HepG2 (cell line): Measurements from ENCODE around the gene PPP2R1B. TPM values are rescaled to one million over a fixed set of nuclear protein-coding genes. Genes with fewer than 3 reads are reported as not detected.

Experiments used
- ATAC-seq: fragments of 200-7000 bp; cut with Tn5 transposase; 3 replicates; pipeline ENCODE4 v1.9.1; 2020; ENCODE audit warnings: mild to moderate bottlenecking, moderate library complexity
- BruUV-seq: library from RNA; stranded (reverse); fragments of 400-500 nt; replicated peaks from 2 replicates; lab custom pipeline; 2021; lab: Mats Ljungman, UMichigan
- CTCF ChIA-PET: fragments of 300-600 bp; formaldehyde crosslinking; extraction: SDS; loops from one replicate; lab custom pipeline; 2021; ENCODE audit warnings: low total read pairs, inconsistent platforms, low intra/inter-chr PET ratio; lab: Yijun Ruan, JAX
- POLR2A ChIA-PET: fragments of 350-600 bp; sonication (Branson Sonifier 250); formaldehyde crosslinking; loops from one replicate; lab custom pipeline; 2020; ENCODE audit warnings: antibody characterized with exemption, inconsistent platforms; lab: Yijun Ruan, JAX
- DNase-seq: peaks from one replicate; pipeline ENCODE4 v3.0.0-alpha.2; 2015; ENCODE audit warnings: low spot score
- FAIRE-seq: peaks from 3 replicates; lab custom pipeline; 2011; peaks lifted over from hg19 to GRCh38; lab: Jason Lieb, UNC
- H2AFZ ChIP-seq: one replicate; pipeline ENCODE4 v1.6.1; 2011; ENCODE audit warnings: low read length, inconsistent platforms
- H3K27ac ChIP-seq: fragments of 300-600 bp; 3 replicates; pipeline ENCODE4 v1.8.0; 2011; ENCODE audit warnings: mixed run types, mild to moderate bottlenecking, mixed read lengths, low read length, inconsistent platforms; ENCODE audit not compliant: insufficient read depth; ENCODE audit errors: extremely low read length
- H3K27me3 ChIP-seq, 2 experiments: fragments of 200-600 bp in 1 of 2; 2 replicates in 1 of 2; 3 replicates in 1 of 2; pipeline versions ENCODE4 v1.6.0 to v1.8.0; 2011; ENCODE audit warnings: low read length in 2 of 2, mild to moderate bottlenecking in 2 of 2, moderate library complexity in 2 of 2, inconsistent platforms in 1 of 2; ENCODE audit not compliant: insufficient read depth in 2 of 2, control insufficient read depth in 1 of 2
- H3K36me3 ChIP-seq, 2 experiments: fragments of 200-600 bp in 1 of 2; replicated peaks in 1 of 2; 2 replicates in 1 of 2; 3 replicates in 1 of 2; pipeline versions ENCODE4 v1.5.1 to v1.8.0; 2011; ENCODE audit warnings: low read length in 2 of 2, inconsistent platforms in 1 of 2; ENCODE audit not compliant: insufficient read depth in 2 of 2, control insufficient read depth in 1 of 2
- H3K4me1 ChIP-seq: 2 replicates; pipeline ENCODE4 v1.5.1; 2012; ENCODE audit warnings: low read length, inconsistent platforms; ENCODE audit not compliant: insufficient read depth
- H3K4me2 ChIP-seq: 2 replicates; pipeline ENCODE4 v1.6.0; 2011; ENCODE audit warnings: low read depth, low read length, inconsistent platforms
- H3K4me3 ChIP-seq, 3 experiments: fragments of 200-600 bp in 1 of 3; sonication (generic), shearing (Covaris generic) in 1 of 3; replicated peaks in 1 of 3; 2 replicates each; pipeline ENCODE4 v1.5.1; 2011 to 2016; ENCODE audit warnings: low read length in 3 of 3, inconsistent platforms in 2 of 3, low read depth in 2 of 3, mild to moderate bottlenecking in 2 of 3, control low read depth in 1 of 3, mixed read lengths in 1 of 3; ENCODE audit not compliant: insufficient read depth in 1 of 3
- H3K79me2 ChIP-seq: one replicate; pipeline ENCODE4 v1.6.1; 2011; ENCODE audit warnings: low read length, inconsistent platforms; ENCODE audit not compliant: insufficient read depth
- H3K9ac ChIP-seq: 2 replicates; pipeline ENCODE4 v1.6.0; 2011; ENCODE audit warnings: mild to moderate bottlenecking, low read depth, low read length, inconsistent platforms; ENCODE audit not compliant: insufficient read depth
- H3K9me3 ChIP-seq: 2 replicates; pipeline ENCODE4 v1.5.1; 2012; ENCODE audit warnings: mild to moderate bottlenecking, low read length
- H4K20me1 ChIP-seq: 2 replicates; pipeline ENCODE4 v1.6.0; 2011; ENCODE audit warnings: inconsistent platforms, mild to moderate bottlenecking, low read length, moderate library complexity; ENCODE audit not compliant: insufficient read depth
- FOXK1 ChIP-seq: sonication (generic); formaldehyde crosslinking; IDR thresholded peaks from 2 replicates; pipeline ENCODE4 v1.4.0; 2020; ENCODE audit warnings: low read depth, missing genetic modification reagents, borderline replicate concordance
- HNRNPH1 ChIP-seq: fragments of 200-400 bp; formaldehyde crosslinking; optimal IDR thresholded peaks from 2 replicates; pipeline ENCODE3; 2017; ENCODE audit warnings: mild to moderate bottlenecking, low read depth, low read length
- ISX ChIP-seq: sonication (generic); formaldehyde crosslinking; conservative IDR thresholded peaks from 2 replicates; pipeline ENCODE4 v1.5.0; 2020; ENCODE audit warnings: missing genetic modification reagents
- KAT2B ChIP-seq: fragments of 150-350 bp; IDR thresholded peaks from 2 replicates; pipeline ENCODE4 v1.6.1; 2014; ENCODE audit warnings: low read depth, low read length, borderline replicate concordance
- REXO4 ChIP-seq: sonication (generic); formaldehyde crosslinking; IDR thresholded peaks from 2 replicates; pipeline ENCODE4 v1.8.0; 2022; ENCODE audit warnings: missing genetic modification reagents, mild to moderate bottlenecking, borderline replicate concordance
- TBL1XR1 ChIP-seq: fragments of 150-350 bp; IDR thresholded peaks from 2 replicates; pipeline ENCODE4 v1.6.1; 2014; ENCODE audit warnings: borderline replicate concordance, low read length; ENCODE audit not compliant: partially characterized antibody
- TCF7 ChIP-seq: sonication (generic); IDR thresholded peaks from 2 replicates; pipeline ENCODE4 v1.6.1; 2016; ENCODE audit warnings: antibody characterized with exemption, low read depth
- TMF1 ChIP-seq: sonication (generic); formaldehyde crosslinking; IDR thresholded peaks from 2 replicates; pipeline ENCODE4 v1.8.1; 2022; ENCODE audit warnings: low read depth, missing genetic modification reagents
- ZBTB38 ChIP-seq: sonication (generic); formaldehyde crosslinking; IDR thresholded peaks from 2 replicates; pipeline ENCODE4 v1.5.1; 2020; ENCODE audit warnings: mild to moderate bottlenecking, missing genetic modification reagents
- ZFX ChIP-seq: sonication (generic); formaldehyde crosslinking; IDR thresholded peaks from 2 replicates; pipeline ENCODE4 v1.4.0; 2020; ENCODE audit warnings: mild to moderate bottlenecking, low read depth, missing genetic modification reagents, moderate library complexity
- ZMYM2 ChIP-seq: sonication (generic); formaldehyde crosslinking; IDR thresholded peaks from 2 replicates; pipeline ENCODE4 v1.8.0; 2022; ENCODE audit warnings: mild to moderate bottlenecking, missing genetic modification reagents
- ZNF12 ChIP-seq: sonication (generic); formaldehyde crosslinking; IDR thresholded peaks from 2 replicates; pipeline ENCODE4 v1.5.0; 2020; ENCODE audit warnings: missing genetic modification reagents
- ZNF121 ChIP-seq: sonication (generic); formaldehyde crosslinking; IDR thresholded peaks from 2 replicates; pipeline ENCODE4 v1.5.0; 2020; ENCODE audit warnings: mild to moderate bottlenecking, missing genetic modification reagents
- ZNF17 ChIP-seq: sonication (generic); formaldehyde crosslinking; IDR thresholded peaks from 2 replicates; pipeline ENCODE4 v1.5.0; 2020; ENCODE audit warnings: mild to moderate bottlenecking, missing genetic modification reagents
- ZNF205 ChIP-seq: IDR thresholded peaks from 2 replicates; pipeline ENCODE4 v1.6.1; 2018; ENCODE audit warnings: missing biosample characterization, missing genetic modification reagents
- ZNF207 ChIP-seq: fragments of 450-650 bp; IDR thresholded peaks from 2 replicates; pipeline ENCODE4 v1.6.1; 2016; ENCODE audit warnings: antibody characterized with exemption, borderline replicate concordance
- ZNF296 ChIP-seq: sonication (generic); formaldehyde crosslinking; conservative IDR thresholded peaks from 2 replicates; pipeline ENCODE4 v1.5.0; 2020; ENCODE audit warnings: mild to moderate bottlenecking, missing genetic modification reagents
- ZSCAN25 ChIP-seq: sonication (generic); formaldehyde crosslinking; IDR thresholded peaks from 2 replicates; pipeline ENCODE4 v1.8.0; 2022; ENCODE audit warnings: mild to moderate bottlenecking, missing genetic modification reagents
- WGBS: methylation state at CpG from one replicate; pipeline ENCODE4 v1.1.6; 2017; ENCODE audit warnings: low lambda C conversion rate; 5-methylcytosine and 5-hydroxymethylcytosine counted together
- in situ Hi-C: cut with HindIII; loops from 2 replicates; pipeline ENCODE4 v1.10.0; 2017; ENCODE audit warnings: low pct_unique_long_range_greater_than_20kb; ENCODE audit not compliant: extremely low pct_ligation_motif_present
- intact Hi-C: fragments of 100-400 bp; cut with micrococcal nuclease; formaldehyde crosslinking; loops from one replicate; pipeline ENCODE4 v1.10.0; 2022; ENCODE audit not compliant: unreplicated experiment
- polyA plus RNA-seq, 8 experiments: library from polyadenylated mRNA; depleted of rRNA in 3 of 8; stranded (reverse) in 7 of 8; unstranded in 1 of 8; fragments of >200 nt; fragmentation: Illumina TruSeq in 4 of 8; extraction: Trizol in 4 of 8; gene quantifications; 2 replicates each; pipeline versions ENCODE4 v1.2.1 to v1.2.3, GENCODE V29; 2011 to 2016; ENCODE audit warnings: low read depth in 4 of 8, missing spikeins in 1 of 8, mixed read lengths in 1 of 8; ENCODE audit not compliant: insufficient read depth in 1 of 8
- total RNA-seq, 5 experiments: library from RNA; depleted of rRNA; stranded (reverse); fragments of >200 nt; fragmentation: Illumina TruSeq; extraction: Trizol; gene quantifications; 2 replicates each; pipeline ENCODE4 v1.2.3, GENCODE V29; 2016; ENCODE audit warnings: low read depth in 1 of 5
- TF ChIP-seq, protein P1 (sequence below): IDR thresholded peaks from 2 replicates; pipeline ENCODE4 v1.6.1; 2016

The PPP2R1B gene
- total and polyA plus RNA-seq, 2 of the 13 experiments (the other 11 are each of a cell fraction or from before 2014, with no cell fraction given): 22.1 to 56.8 TPM

- no peaks in the 10 kb centered on the region for H3K9me3 ChIP-seq
- intact Hi-C loops: no loop called here
- no TSS peak for BruUV-seq
- no peak overlapping the region for H3K9ac ChIP-seq
- TF ChIP-seq ISX (CRISPR knock-in tag) (no peak), ZNF121 (CRISPR knock-in tag) (peak; percentile 52; the same call in 1 of the 2 replicates)
- H3K4me2 ChIP-seq: no peak overlapping the region
- H3K27ac ChIP-seq: no peak overlapping the region
- peaks cover 51% of the 10 kb centered on the region for H3K4me1 ChIP-seq
- ChIA-PET CTCF (no interaction called here), POLR2A (interaction anchor here (1.0 to 1.5 kb wide), 2 partner anchors 9 to 96 kb away, joined by 3 to 4 read pairs; partner anchors contain the start of genes ALG9 and PPP2R1B)
- no peaks in the 10 kb centered on the region for H3K79me2 ChIP-seq
- 96% methylated on average over 6 of the region's 6 CpGs for WGBS
- no peaks in the 10 kb centered on the region for H4K20me1 ChIP-seq
- no peak for ATAC-seq
- no peaks in the 10 kb centered on the region for H3K27me3 ChIP-seq
- in situ Hi-C loops: loop anchor here (5.0 kb wide), 1 partner anchor 173 kb away; the partner anchor contains the start of gene SIK2
- H3K36me3 ChIP-seq: no peaks in the 10 kb centered on the region
- no peak for DNase-seq
- H2AFZ ChIP-seq: no peak overlapping the region
- no peak overlapping the region for H3K4me3 ChIP-seq
- FAIRE-seq: no peak
Observed at GRCh38 chr11:111774955-111775710, 8.9 kb upstream of the PPP2R1B start.

- no TSS peak for BruUV-seq
- Histone ChIP-seq H4K20me1 (no peaks in the 10 kb centered on the region), H3K36me3 (no peaks in the 10 kb centered on the region), H3K9me3 (no peaks in the 10 kb centered on the region), H3K9ac (no peak overlapping the region), H2AFZ (no peak overlapping the region), H3K4me1 (peaks cover 25% of the 10 kb centered on the region), H3K27me3 (no peaks in the 10 kb centered on the region), H3K4me3 (no peak overlapping the region), H3K27ac (no peak overlapping the region), H3K4me2 (no peak overlapping the region), H3K79me2 (no peaks in the 10 kb centered on the region)
- intact Hi-C loops (no loop called here), in situ Hi-C loops (no loop called here)
- CTCF ChIA-PET: no interaction called here
- no peak for ATAC-seq
- 58% methylated on average over 2 of the region's 2 CpGs for WGBS
- POLR2A ChIA-PET: no interaction called here
- FAIRE-seq: no peak
- no peak for DNase-seq
- no peak for TF ChIP-seq ZNF296 (CRISPR knock-in tag)
- TF ChIP-seq, protein P1, sequence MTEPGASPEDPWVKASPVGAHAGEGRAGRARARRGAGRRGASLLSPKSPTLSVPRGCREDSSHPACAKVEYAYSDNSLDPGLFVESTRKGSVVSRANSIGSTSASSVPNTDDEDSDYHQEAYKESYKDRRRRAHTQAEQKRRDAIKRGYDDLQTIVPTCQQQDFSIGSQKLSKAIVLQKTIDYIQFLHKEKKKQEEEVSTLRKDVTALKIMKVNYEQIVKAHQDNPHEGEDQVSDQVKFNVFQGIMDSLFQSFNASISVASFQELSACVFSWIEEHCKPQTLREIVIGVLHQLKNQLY (CRISPR knock-in tag): no peak
- TF ChIP-seq KAT2B: no peak
- TF ChIP-seq ZFX (CRISPR knock-in tag): no peak
- no peak for TF ChIP-seq TBL1XR1
- no peak for TF ChIP-seq ZNF207
- no peak for TF ChIP-seq TCF7
- no peak for TF ChIP-seq FOXK1 (CRISPR knock-in tag)
- no peak for TF ChIP-seq ZNF17
- TF ChIP-seq ZBTB38 (CRISPR knock-in tag): no peak
- no peak for TF ChIP-seq TMF1
- TF ChIP-seq HNRNPH1: no peak
- no peak for TF ChIP-seq ZNF205 (CRISPR knock-in tag)
- no peak for TF ChIP-seq REXO4 (CRISPR knock-in tag)
- no peak for TF ChIP-seq ZMYM2 (CRISPR knock-in tag)
- TF ChIP-seq ZNF12 (CRISPR knock-in tag): no peak
- TF ChIP-seq ZSCAN25 (CRISPR knock-in tag): no peak
Observed at GRCh38 chr11:111772535-111772934, 6.3 kb upstream of the PPP2R1B start.
